Measurements from ENCODE around the gene INSR. TPM values are rescaled to one million over a fixed set of nuclear protein-coding genes. Genes with fewer than 3 reads are reported as not detected.

Gene INSR
- total and polyA plus RNA-seq, 2 experiments from 2014 or later, result 6.2 to 11.7 TPM

GRCh38 chr19:7145494-7145893, 148.7 kb downstream of the INSR start:
- Histone ChIP-seq H2AFZ (no peak overlapping the region), H3F3A (ENCODE audit: insufficient read depth) (no peaks in the 10 kb centered on the region), H3K4me2 (ENCODE audit: unreplicated experiment) (no peak overlapping the region), H3K9me3 (ENCODE audit: low read depth) (no peaks in the 10 kb centered on the region), H3K36me3 (ENCODE audit: low read depth) (no peaks in the 10 kb centered on the region), H4K20me1 (ENCODE audit: insufficient read depth) (no peaks in the 10 kb centered on the region), H3K27me3 (replicated peaks; ENCODE audit: insufficient read depth) (no peaks in the 10 kb centered on the region), H3K9me2 (ENCODE audit: insufficient read depth) (no peaks in the 10 kb centered on the region), H3K27ac (no peak overlapping the region), H3K9ac (no peak overlapping the region), H3K79me2 (ENCODE audit: insufficient read depth) (no peaks in the 10 kb centered on the region), H3K4me3 (no peak overlapping the region), H3K4me1 (ENCODE audit: insufficient read depth) (no peaks in the 10 kb centered on the region)
- TF ChIP-seq EZH2 (IDR thresholded peaks at IDR 0.05; ENCODE audit: insufficient read depth, poor library complexity, severe bottlenecking) (no peak), EZH2phosphoT487 (IDR thresholded peaks at IDR 0.05; ENCODE audit: insufficient read depth, low read depth) (no peak)
- in situ Hi-C loops (cut with MboI), result no loop called here
- no peak for DNase-seq
- whole genome bisulfite sequencing, 2 experiments (ENCODE audit: low coverage in 1 of 2, low lambda C conversion rate in 2 of 2, missing lambda C conversion rate in 2 of 2), result 19 to 23% methylated on average over 2 of the region's 2 CpGs

- Histone ChIP-seq H3K36me3 (ENCODE audit: low read depth) (0 out of 2 replicates have a peak, but pooled peaks cover 3% of the 10 kb centered on the region), H3K9ac (no peak overlapping the region), H3K79me2 (ENCODE audit: insufficient read depth) (no peaks in the 10 kb centered on the region), H3F3A (ENCODE audit: insufficient read depth) (no peaks in the 10 kb centered on the region), H3K9me2 (ENCODE audit: insufficient read depth) (no peaks in the 10 kb centered on the region), H3K9me3 (ENCODE audit: low read depth) (no peaks in the 10 kb centered on the region), H3K4me2 (ENCODE audit: unreplicated experiment) (no peak overlapping the region), H3K27ac (no peak overlapping the region), H3K4me3 (no peak overlapping the region), H3K27me3 (replicated peaks; ENCODE audit: insufficient read depth) (no peaks in the 10 kb centered on the region), H4K20me1 (ENCODE audit: insufficient read depth) (no peaks in the 10 kb centered on the region), H2AFZ (no peak overlapping the region), H3K4me1 (ENCODE audit: insufficient read depth) (no peaks in the 10 kb centered on the region)
- TF ChIP-seq EZH2phosphoT487 (IDR thresholded peaks at IDR 0.05; ENCODE audit: insufficient read depth, low read depth) (no peak), EZH2 (IDR thresholded peaks at IDR 0.05; ENCODE audit: insufficient read depth, poor library complexity, severe bottlenecking) (no peak)
- in situ Hi-C loops (cut with MboI), result no loop called here
- WGBS, 2 experiments (ENCODE audit: low coverage in 1 of 2, low lambda C conversion rate in 2 of 2, missing lambda C conversion rate in 2 of 2), result 88 to 94% methylated on average over 21 to 22 of the region's 22 CpGs
- no peak for DNase-seq
Observed at GRCh38 chr19:7142771-7143170, 151.4 kb downstream of the INSR start.

GRCh38 chr19:7140137-7140536, 154.1 kb downstream of the INSR start:
- Histone ChIP-seq H3K9me3 (ENCODE audit: low read depth) (no peaks in the 10 kb centered on the region), H3F3A (ENCODE audit: insufficient read depth) (no peaks in the 10 kb centered on the region), H2AFZ (no peak overlapping the region), H4K20me1 (ENCODE audit: insufficient read depth) (no peaks in the 10 kb centered on the region), H3K27ac (no peak overlapping the region), H3K4me2 (ENCODE audit: unreplicated experiment) (no peak overlapping the region), H3K79me2 (ENCODE audit: insufficient read depth) (no peaks in the 10 kb centered on the region), H3K4me3 (no peak overlapping the region), H3K27me3 (replicated peaks; ENCODE audit: insufficient read depth) (no peaks in the 10 kb centered on the region), H3K36me3 (ENCODE audit: low read depth) (0 out of 2 replicates have a peak, but pooled peaks cover 3% of the 10 kb centered on the region), H3K4me1 (ENCODE audit: insufficient read depth) (peaks cover 5% of the 10 kb centered on the region; the same call in 1 of the 2 replicates), H3K9ac (no peak overlapping the region), H3K9me2 (ENCODE audit: insufficient read depth) (no peaks in the 10 kb centered on the region)
- 90 to 92% methylated on average over 2 of the region's 2 CpGs for WGBS, 2 experiments (ENCODE audit: low coverage in 1 of 2, low lambda C conversion rate in 2 of 2, missing lambda C conversion rate in 2 of 2)
- in situ Hi-C loops (cut with MboI), result no loop called here
- TF ChIP-seq EZH2phosphoT487 (IDR thresholded peaks at IDR 0.05; ENCODE audit: insufficient read depth, low read depth) (no peak), EZH2 (IDR thresholded peaks at IDR 0.05; ENCODE audit: insufficient read depth, poor library complexity, severe bottlenecking) (no peak)
- no peak for DNase-seq

- DNase-seq, result no peak
- 100% methylated on average over 1 of the region's 1 CpG for WGBS, 2 experiments (ENCODE audit: low coverage in 1 of 2, low lambda C conversion rate in 2 of 2, missing lambda C conversion rate in 2 of 2)
Observed at GRCh38 chr19:7139095-7139494, 155.1 kb downstream of the INSR start.

More at GRCh38 chr19:7139095-7139494, 155.1 kb downstream of the INSR start:
- Histone ChIP-seq H3K4me1 (ENCODE audit: insufficient read depth) (peaks cover 10% of the 10 kb centered on the region; the same call in 1 of the 2 replicates), H3K9ac (no peak overlapping the region), H3F3A (ENCODE audit: insufficient read depth) (no peaks in the 10 kb centered on the region), H3K79me2 (ENCODE audit: insufficient read depth) (no peaks in the 10 kb centered on the region), H3K9me2 (ENCODE audit: insufficient read depth) (no peaks in the 10 kb centered on the region), H2AFZ (no peak overlapping the region), H3K36me3 (ENCODE audit: low read depth) (0 out of 2 replicates have a peak, but pooled peaks cover 3% of the 10 kb centered on the region), H3K27ac (no peak overlapping the region), H4K20me1 (ENCODE audit: insufficient read depth) (no peaks in the 10 kb centered on the region), H3K4me3 (no peak overlapping the region), H3K4me2 (ENCODE audit: unreplicated experiment) (no peak overlapping the region), H3K27me3 (replicated peaks; ENCODE audit: insufficient read depth) (no peaks in the 10 kb centered on the region), H3K9me3 (ENCODE audit: low read depth) (no peaks in the 10 kb centered on the region)
- in situ Hi-C loops (cut with MboI), result no loop called here
- TF ChIP-seq EZH2phosphoT487 (IDR thresholded peaks at IDR 0.05; ENCODE audit: insufficient read depth, low read depth) (no peak), EZH2 (IDR thresholded peaks at IDR 0.05; ENCODE audit: insufficient read depth, poor library complexity, severe bottlenecking) (no peak)
